HG03103 (cell line): ENCODE data around the gene WASHC3.
A peak's percentile ranks its signal among the peaks of the same experiment; 100 is the strongest.
"Not testable (repeated sequence)": the region's sequence is repeated elsewhere in the genome, so short reads cannot be mapped to it uniquely, and the experiment has no call there.

Source experiments
- ATAC-seq: cut with Tn5 transposase; IDR thresholded peaks from one replicate; pipeline ENCODE4 v1.9.1; 2021; ENCODE audit warnings: low read depth; ENCODE audit not compliant: unreplicated experiment

The WASHC3 gene, protein sequence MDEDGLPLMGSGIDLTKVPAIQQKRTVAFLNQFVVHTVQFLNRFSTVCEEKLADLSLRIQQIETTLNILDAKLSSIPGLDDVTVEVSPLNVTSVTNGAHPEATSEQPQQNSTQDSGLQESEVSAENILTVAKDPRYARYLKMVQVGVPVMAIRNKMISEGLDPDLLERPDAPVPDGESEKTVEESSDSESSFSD

DNA sequence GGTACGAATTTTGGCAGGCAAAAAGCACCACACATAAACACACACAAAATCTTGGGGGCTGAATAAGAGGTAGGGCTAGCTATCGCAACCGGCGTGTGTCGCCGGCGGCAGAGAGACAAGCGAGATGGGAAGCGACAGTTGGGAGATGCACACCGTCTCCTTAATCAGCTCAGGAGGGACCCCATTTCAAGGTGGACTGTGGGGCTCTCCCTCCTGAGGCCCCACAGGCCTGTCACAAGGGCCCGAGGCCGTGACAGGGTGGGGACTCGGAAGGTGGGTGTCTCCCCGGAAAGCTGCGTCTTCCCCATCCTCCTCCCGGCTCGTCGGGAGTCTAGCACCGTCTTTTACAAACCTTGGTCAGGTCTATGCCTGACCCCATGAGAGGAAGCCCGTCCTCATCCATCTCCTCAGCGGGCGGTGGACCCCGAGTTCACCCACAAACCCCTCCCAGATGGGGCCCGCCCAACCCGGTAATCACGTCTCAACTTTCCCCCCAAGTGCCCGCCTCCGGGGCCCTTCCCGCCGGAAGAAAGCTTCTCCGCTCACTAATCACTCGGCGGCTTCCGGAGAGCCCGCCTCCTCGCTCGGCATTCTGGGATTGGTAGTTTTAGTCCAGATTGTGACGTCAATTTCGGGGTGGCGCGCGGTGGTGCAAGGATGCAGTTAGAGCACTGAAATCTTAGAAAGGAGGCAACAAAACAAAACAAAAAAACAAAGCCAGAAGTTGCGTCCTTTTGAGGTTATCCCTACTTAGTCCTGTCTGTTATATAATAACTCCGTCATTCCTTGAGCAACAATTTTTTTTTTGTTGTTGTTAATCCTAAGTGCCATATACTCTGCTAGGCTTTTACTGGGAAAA, at the start of gene WASHC3:
TSS of gene WASHC3 (minus strand) at position 432 of the 859 bp plus-strand sequence. CDS start at position 403, 29 bp downstream.
- peak; percentile 92 for ATAC-seq

DNA sequence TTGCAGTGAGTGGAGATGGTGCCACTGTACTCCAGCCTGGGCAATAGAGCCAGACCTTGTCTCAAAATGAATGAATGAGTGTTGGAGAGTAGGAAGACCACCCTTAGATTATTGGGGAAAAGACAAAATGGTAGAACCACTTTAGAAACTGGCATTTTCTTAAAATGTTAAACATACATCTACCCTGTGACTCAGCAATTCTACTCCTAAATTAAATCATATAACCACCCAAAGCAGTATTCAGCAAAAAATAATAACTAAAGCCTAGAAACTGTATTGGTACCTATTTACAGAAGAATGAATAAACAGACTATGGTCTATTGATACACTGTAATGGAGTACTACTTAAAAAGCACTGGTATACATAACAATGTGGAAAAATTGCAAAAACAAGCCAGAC, 49.0 kb upstream of the WASHC3 start:
- ATAC-seq, result no peak

DNA sequence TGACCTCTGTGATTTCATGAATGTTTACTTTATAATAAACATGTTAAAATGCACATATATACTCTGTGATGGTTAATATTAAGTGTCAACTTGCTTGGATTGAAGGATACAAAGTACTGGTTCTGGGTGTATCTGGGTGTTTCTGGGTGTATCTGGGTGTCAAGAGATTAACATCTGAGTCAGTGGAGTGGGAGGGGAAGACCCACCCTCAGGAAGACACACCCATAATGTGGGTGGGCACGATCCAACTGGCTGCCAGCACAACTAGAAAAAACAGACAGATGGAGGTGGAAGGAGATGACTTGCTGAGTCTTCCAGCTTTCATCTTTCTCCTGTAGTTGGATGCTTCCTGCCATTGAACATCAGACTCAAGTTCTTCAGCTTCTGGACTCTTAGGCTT, 46.2 kb upstream of the WASHC3 start:
- ATAC-seq, result no peak

DNA sequence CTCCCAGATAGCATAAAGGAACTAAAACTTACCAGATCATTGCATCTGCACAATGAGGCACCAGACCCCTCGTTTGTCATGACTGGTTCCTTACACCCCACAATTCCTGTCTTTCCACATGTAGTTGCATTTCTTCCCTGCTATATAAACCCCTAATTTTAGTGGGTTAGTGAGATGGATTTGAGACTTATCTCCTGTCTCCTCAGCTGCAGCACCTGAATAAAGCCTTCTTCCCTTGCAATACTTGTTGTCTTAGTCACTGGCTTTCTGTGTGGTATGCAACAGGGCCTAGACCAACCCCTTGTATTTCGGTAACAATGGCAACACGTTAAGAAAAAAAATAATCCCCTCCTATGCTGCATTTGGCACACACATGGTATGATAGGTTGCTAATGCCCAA, 45.1 kb upstream of the WASHC3 start:
- ATAC-seq, result no peak

DNA sequence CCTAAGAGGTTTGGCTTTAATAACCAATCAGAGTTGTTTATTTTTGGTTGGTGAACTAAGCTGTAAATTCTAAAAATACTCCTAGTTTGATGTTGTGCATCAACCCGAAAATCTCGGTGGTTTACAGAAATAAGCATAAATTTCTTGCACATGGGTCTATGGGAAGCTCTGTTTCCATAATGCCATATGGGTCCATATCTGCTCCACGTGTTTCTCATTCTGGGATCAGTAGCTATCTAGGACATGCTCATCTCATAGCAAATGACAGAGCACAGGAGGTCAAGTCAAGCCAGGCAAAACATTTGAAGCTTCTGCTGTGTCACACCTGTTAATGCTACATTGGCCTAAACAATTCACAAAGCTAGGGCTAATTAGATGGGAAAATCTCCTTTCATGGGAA, 35.1 kb upstream of the WASHC3 start:
- ATAC-seq, result no peak

DNA sequence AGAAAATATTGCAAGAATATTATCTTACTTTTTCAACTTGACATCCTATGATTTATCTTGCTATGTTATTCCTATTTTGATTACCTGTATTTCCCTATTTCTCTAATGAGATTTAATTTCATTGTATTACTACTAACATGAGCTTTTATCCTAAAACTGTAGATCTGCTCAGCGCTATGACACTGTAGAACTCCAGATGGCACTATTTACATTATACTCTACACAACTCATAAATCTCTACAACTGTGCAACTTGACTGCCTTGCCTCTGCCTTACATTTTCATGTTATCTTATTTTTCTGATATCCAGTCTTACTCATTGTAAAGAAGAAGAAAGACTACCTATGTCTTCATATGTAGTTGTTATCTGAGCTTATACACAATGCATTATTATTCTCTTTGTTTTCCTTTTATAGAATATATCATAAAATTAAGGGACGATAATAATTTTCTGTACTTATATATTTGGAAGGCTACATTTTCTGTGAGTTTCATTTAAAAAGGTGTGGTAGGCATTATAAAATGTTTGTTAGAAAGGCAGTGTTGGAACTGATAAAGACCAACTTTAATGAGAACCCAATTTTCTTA, 34.0 kb upstream of the WASHC3 start:
- ATAC-seq, result no peak

DNA sequence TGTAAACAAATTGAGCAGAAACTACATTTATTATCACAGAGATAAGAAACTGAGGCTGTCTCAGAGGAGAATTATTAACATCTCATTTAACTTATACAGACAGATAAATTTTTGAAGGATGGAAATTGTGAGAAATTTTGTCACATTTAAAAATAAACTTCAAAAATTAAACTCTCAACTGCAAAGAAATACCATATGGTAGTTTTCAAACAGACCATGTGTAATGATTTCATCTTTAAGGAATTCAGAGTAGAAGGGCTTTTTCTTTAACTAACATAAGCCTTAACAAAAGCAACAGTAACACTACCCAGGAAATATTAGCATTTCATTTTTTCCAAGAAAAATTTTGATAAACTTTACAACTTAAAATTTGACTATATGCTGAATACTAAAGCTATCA, 31.5 kb upstream of the WASHC3 start:
- no peak for ATAC-seq

DNA sequence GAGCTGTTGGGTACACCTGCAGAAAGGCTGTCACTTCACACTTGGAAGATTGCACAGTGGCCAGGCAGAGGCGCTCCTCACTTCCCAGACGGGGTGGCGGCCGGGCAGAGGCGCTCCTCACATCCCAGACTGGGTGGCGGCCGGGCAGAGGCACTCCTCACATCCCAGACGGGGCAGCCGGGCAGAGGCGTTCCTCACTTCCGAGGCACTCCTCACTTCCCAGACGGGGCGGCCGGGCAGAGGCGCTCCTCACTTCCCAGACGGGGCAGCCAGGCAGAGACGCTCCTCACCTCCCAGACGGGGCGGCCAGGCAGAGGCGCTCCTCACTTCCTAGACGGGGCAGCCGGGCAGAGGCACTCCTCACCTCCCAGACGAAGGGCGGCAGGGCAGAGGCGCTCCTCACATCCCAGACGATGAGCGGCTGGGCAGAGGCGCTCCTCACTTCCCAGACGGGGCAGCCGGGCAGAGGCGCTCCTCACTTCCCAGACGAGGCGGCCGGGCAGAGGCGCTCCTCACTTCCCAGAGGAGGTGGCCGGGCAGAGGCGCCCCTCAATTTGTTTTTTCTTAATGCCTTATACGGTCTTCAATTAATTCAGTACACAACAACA, 27.5 kb upstream of the WASHC3 start:
- not testable (repeated sequence) for ATAC-seq

DNA sequence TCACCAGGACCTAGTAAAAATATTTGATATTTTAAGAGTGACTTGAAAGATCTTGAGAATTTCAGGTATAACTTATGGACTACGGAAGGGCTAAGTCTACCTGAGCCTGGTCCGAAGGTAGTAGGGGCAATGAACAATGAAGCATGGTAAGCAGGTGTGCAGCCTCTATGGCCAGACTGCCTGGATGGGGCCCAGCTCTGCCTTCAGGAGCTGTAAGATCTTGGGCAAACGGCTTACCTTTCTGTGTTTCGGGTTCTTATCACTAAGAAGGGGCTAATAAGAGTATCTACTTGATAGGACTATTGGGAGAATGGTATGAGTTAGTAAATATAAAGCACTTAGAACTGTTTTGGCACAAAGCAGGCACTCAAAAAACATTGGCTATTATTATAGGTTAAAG, 19.1 kb upstream of the WASHC3 start:
- ATAC-seq, result no peak

DNA sequence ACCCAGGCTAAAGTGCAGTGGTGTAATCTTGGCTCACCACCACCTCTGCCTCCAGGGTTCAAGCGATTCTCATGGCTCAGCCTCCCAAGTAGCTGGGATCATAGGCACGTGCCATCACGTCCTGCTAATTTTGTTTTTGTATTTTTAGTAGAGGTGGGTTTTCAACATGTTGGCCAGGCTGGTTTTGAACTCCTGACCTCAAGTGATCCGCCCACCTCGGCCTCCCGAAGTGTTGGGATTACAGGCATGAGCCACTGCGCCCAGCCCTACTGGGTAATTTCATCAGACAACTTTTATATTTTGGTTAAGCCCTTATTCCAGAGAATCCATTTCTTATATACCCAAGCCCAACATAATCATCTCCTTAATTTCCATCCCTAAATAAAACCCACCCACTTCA, 10.3 kb upstream of the WASHC3 start:
- not testable (repeated sequence) for ATAC-seq

DNA sequence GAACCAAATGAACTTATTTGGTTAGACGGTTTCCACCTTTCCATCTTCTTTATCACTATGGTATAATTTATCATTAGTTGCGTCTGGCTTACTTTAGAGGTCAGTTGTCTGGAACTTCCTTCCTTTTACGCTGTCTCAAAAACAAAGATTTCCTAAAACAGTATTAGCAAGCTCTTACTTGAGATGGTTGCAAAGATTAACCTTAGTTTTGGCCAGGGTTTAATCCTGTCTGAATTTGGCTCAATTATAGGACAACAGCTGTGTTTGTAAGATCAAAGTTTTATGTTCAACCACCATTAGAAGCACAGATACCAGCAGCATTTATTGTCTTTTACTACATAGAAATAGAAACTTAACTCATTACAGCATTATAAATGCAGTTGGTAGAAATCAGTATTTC, 7.9 kb upstream of the WASHC3 start:
- ATAC-seq, result no peak

DNA sequence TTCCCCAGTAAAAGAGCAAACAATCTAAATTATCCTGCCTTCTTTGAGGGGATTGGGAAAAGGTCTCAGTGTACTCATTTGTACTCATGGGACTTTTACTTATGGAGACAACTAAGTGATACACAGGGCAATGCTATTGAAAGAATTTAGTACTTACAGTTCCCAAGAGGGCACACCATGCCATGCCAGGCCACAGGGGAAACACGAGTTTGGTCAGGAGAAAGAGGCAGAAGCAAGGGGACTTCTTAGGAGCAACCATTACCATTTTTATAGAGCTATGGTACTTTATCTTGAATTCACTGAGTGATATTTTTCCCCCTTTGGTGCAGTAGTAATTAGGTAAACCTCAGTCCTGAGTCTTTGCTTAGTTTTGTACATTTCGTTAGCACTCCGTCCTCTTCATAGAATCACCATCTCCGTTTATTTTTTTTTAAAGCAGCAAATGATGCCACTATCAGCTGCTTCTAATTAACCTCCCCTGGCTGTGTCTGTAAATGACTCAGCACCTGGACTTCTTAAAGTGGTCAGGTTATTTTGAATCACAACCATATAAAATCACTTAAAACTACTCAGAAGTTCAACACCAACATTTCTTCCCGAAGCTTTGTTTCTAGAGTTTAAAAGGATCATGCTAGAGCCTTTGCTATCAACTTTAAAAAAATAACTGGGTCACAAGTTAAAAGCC, 5.9 kb upstream of the WASHC3 start:
- ATAC-seq, result no peak

DNA sequence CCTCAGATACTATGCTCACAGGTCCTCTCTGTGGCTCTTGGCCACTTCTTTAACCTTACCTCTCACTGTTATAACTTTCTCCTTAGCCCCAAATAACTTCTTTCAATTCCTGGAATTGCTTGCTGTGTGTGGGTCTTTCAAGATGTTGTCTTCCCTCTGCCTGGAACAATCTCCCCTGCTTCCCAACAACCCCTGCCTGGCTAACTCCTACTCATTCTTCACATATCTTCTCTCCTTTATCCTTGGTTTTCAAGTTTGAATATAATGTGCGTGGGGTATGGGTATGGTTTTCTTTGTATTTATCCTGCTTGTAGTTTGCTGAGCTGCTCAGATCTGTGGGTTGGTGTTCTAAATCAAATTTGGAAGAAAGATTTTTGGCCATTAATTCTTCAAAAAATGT, 2.7 kb upstream of the WASHC3 start:
- no peak for ATAC-seq

DNA sequence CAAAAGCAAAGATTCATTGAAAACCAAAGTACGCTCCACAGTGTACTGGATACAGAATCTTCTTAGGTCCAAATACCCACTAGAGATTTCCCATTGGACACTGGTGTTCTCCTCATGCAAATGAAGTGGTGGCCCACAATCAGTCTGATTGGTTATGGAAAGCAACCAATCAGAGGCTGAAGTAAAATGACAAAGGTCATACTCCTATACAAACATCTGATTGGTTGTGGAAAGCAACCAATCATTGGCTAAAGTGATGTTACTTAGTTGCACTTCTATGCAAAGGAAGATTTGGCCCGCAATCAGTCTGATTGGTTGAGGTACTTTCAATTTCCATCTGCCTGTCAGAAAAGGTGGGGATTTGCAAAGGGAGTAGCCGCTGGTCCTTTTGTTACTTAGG, 1.3 kb upstream of the WASHC3 start:
- ATAC-seq, result no peak

DNA sequence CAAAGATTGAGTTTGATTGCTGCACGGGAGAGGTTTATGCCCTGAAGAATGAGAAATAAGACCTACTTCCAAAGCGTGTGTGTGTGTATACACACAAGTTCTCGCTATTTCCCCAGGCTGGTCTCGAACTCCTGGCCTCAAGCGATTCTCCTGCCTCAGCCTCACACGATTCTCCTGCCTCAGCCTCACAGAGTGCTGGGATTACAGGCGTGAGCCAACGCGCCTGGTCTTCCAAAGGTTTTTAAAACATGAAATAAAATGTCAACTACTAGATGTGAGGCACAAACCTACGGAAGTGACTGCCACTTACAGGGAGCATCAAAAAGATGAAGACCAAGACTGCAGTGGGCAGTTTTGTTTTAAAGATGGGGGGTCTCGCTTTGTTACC, 622 bp upstream of the WASHC3 start:
- no peak for ATAC-seq

DNA sequence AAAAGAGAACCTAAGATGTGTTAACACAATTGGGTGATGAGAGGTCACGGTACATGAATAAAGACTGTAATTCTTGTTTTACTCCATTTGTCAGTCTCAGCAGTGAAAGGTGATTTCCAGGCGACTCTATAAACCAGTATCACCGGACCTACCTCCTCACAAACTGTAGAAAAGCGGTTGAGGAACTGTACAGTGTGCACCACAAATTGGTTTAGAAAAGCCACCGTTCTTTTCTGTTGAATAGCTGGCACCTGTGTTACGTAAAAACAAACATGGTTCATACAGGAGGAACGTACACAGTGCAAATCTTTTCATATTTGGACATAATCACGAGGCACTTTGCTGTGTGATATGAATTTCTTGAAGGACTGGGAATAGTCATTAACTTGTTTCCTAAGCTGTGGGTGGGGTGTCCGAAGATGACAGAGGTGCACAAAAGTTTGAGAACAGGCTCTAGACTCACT, 663 bp downstream of the WASHC3 start:
- peak; percentile 26 for ATAC-seq

DNA sequence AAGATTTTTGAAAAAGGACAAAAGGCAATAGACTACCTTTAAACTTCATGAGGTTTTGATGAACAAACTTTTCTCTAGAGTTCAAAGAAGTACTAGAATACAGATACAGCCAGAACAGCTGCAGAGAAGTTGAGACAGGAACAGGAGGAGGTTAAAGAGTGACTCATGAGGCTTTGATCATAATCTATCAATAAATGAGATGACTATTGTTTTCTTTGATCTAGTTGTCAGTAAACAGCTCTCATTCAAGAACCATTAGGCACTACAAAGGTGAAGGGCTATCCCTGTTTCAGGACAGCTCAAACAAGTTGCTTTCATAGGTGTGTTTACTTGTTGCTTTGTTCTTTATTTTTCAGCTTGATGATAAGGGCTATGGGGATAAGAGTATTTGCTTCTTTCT, 2.4 kb downstream of the WASHC3 start:
- ATAC-seq, result no peak

DNA sequence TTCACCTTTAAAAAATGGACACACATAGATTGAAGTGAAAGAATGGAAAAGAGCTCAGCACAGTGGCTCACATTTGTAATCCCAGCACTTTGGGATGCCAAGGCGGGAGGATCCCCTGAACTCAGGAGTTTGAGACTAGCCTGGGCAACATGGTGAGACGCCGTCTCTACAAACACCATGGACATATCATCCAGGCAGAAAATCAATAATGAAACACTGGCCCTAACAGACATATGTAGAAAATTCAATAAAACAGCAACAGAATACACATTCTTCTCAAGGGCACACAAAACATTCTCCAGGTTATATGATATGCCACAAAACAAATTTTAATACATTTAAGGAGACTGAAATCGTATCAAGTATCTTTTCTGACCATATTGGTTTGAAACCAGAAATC, 7.4 kb downstream of the WASHC3 start:
- no peak for ATAC-seq

DNA sequence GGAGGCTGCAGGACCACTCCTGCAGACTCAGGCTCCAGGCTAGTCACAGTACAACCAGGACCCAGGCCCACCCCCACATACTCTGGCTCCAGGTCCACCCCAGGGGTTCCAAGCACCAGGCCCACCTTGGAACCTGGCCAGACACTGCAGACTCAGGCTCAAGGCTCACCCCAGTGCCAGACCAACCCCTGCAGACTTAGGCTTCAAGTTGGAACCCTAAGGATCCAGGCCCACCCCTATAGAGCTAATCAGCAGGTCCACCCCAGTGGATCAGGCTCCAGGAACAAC, 8.8 kb downstream of the WASHC3 start:
- ATAC-seq, result no peak

DNA sequence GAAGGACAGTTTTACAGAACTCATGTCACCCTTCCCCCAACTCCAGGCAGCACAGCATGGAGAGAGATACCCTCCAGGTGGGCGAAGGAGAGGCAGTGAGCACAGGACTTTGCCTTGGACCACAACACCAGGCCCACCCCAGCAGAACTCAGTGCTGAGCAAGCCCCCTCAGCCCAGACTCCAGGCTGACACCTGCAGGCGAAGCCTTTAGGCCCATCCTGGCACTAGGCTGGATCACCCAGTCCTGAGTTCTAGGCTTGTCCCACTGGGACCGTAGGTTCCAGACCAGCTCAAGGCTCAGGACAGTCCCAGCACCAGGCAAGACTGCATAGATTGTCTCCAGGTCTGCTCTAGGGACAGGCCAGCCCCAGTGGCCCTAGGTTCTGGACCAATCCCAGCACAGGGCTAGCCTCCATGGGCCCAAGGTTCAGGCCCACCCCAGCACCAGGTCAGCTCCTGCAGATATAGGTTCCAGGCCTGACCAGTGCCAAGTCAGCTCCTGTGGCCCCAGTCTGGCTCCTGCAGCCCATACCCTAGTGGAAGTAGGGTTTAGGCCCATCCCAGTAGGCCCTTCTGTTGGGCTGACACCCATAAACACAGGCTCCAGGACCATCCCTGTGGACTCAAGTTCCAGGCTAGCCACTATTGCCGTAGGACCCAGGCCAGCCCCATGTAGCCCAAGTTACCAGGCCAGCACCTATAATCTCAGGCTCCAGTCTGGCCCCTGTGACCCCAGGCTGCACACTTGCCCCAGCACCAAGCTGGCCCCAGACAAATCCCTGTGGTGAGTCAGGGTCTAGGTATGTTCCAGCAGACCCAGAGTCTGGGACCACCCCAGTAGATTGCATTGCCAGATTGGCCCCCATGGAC, 9.4 kb downstream of the WASHC3 start:
- no peak for ATAC-seq
